Karpas-422 (cell line): ENCODE measurements around the gene ITPRIP. TPM values are rescaled to one million over a fixed set of nuclear protein-coding genes. Genes with fewer than 3 reads are reported as not detected.
A peak's percentile ranks its signal among the peaks of the same experiment; 100 is the strongest.

ENCODE experiments used
- DNase-seq: peaks from one replicate; pipeline ENCODE4 v3.0.0-alpha.2; 2015
- H2AFZ ChIP-seq: fragments of 200-600 bp; sonication (generic); 2 replicates; pipeline ENCODE4 v1.6.1; 2014; ENCODE audit warnings: antibody characterized with exemption, low read length, mixed read lengths
- H3K27ac ChIP-seq: fragments of 200-600 bp; sonication (generic); 2 replicates; pipeline ENCODE4 v1.5.1; 2014; ENCODE audit warnings: mild to moderate bottlenecking, low read length, moderate library complexity
- H3K27me3 ChIP-seq: fragments of 200-600 bp; sonication (generic); 2 replicates; pipeline ENCODE4 v1.6.1; 2014; ENCODE audit warnings: low read length, mixed read lengths
- H3K36me3 ChIP-seq: fragments of 200-600 bp; sonication (generic); 2 replicates; pipeline ENCODE4 v1.6.1; 2014; ENCODE audit warnings: low read length, mixed read lengths; ENCODE audit not compliant: insufficient read depth
- H3K4me1 ChIP-seq: fragments of 200-600 bp; sonication (generic); 2 replicates; pipeline ENCODE4 v1.6.1; 2014; ENCODE audit warnings: mild to moderate bottlenecking, low read length, mixed read lengths
- H3K4me2 ChIP-seq: fragments of 200-600 bp; sonication (generic); 2 replicates; pipeline ENCODE4 v1.6.1; 2014; ENCODE audit warnings: low read length, low read depth, mild to moderate bottlenecking; ENCODE audit not compliant: poor library complexity, severe bottlenecking
- H3K4me3 ChIP-seq: fragments of 200-600 bp; sonication (generic); 2 replicates; pipeline ENCODE4 v1.5.1; 2014; ENCODE audit warnings: mild to moderate bottlenecking, antibody characterized with exemption, low read length, mixed read lengths
- H3K79me2 ChIP-seq: fragments of 200-600 bp; sonication (generic); 2 replicates; pipeline ENCODE4 v1.6.1; 2014; ENCODE audit warnings: mild to moderate bottlenecking, low read length, mixed read lengths
- H3K9ac ChIP-seq: fragments of 200-600 bp; sonication (generic); 2 replicates; pipeline ENCODE4 v1.6.0; 2014; ENCODE audit warnings: low read length
- H3K9me2 ChIP-seq: fragments of 200-600 bp; sonication (generic), shearing (Covaris generic); replicated peaks from 2 replicates; pipeline ENCODE4 v1.6.0; 2014; ENCODE audit warnings: mild to moderate bottlenecking, low read length, moderate library complexity; ENCODE audit not compliant: insufficient read depth
- H3K9me3 ChIP-seq: fragments of 300-700, 200-600 bp; sonication (generic); 2 replicates; pipeline ENCODE4 v1.6.1; 2014; ENCODE audit warnings: low read length, mixed read lengths
- H4K20me1 ChIP-seq: fragments of 200-600 bp; sonication (generic); 2 replicates; pipeline ENCODE4 v1.6.1; 2014; ENCODE audit warnings: mild to moderate bottlenecking, antibody characterized with exemption, low read length, low read depth; ENCODE audit not compliant: insufficient read depth
- total RNA-seq: library from RNA; depleted of rRNA; stranded (reverse); fragments of >200 nt; shearing (Covaris generic); gene quantifications from 2 replicates; pipeline ENCODE4 v1.2.3, GENCODE V29; 2014; ENCODE audit warnings: low replicate concordance

Gene ITPRIP
- total RNA-seq, 1 experiment from 2014 or later = 4.5 TPM

- peak overlapping the region; percentile 93 for H3K4me2 ChIP-seq
- peak overlapping the region; percentile 61 for H3K27ac ChIP-seq
- H3K36me3 ChIP-seq = no peaks in the 10 kb centered on the region
- peak overlapping the region; percentile 90 for H3K9ac ChIP-seq
- H3K9me3 ChIP-seq = no peaks in the 10 kb centered on the region
- H3K27me3 ChIP-seq = no peaks in the 10 kb centered on the region
- DNase-seq = peak; percentile 86
- H2AFZ ChIP-seq = peak overlapping the region; percentile 98; the same call in 1 of the 2 replicates
- H3K79me2 ChIP-seq = 0 out of 2 replicates have a peak, but pooled peaks cover 2% of the 10 kb centered on the region
- peaks cover 43% of the 10 kb centered on the region for H4K20me1 ChIP-seq
- peaks cover 47% of the 10 kb centered on the region for H3K4me1 ChIP-seq
- H3K4me3 ChIP-seq = peak overlapping the region; percentile 95
- H3K9me2 ChIP-seq = no peaks in the 10 kb centered on the region
Observed at GRCh38 chr10:104337521-104337984, 712 bp downstream of the ITPRIP start.

DNA sequence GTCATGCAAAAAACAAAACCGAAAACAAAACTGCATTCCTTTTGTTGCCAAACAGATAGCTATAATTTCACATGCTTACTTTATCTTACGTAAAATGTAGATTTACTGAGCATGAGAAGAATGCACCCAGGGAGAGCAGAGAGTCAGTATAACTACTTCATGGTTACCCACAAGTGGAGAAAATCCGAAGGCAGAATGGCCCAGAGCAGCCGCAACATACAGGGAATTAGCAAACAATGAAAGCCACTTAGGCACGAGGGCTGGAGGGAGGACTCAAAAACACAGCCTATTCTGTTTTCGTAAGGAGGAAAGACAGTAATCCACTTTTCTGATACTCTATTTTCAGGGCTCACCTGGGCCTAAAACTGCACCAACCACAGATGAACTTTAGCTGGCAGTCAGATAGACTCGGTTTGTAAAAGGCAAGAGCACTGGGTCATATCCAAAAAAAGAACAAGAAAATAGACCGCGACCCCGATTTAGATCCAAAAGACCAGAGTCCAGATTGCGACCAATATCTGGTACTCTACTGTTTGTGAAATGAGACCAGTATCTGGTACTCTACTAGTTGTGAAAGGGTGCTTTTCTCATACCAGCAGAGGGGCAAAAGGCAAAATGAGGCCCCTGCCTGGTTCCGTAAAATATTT, 1.3 kb downstream of the ITPRIP start:
- Histone ChIP-seq H3K27me3 (no peaks in the 10 kb centered on the region), H3K9me3 (no peaks in the 10 kb centered on the region), H3K4me3 (peak overlapping the region; percentile 95), H3K27ac (peak overlapping the region; percentile 61), H2AFZ (peak overlapping the region; percentile 98; the same call in 1 of the 2 replicates), H4K20me1 (peaks cover 49% of the 10 kb centered on the region), H3K9me2 (no peaks in the 10 kb centered on the region), H3K4me2 (peak overlapping the region; percentile 93), H3K4me1 (peaks cover 47% of the 10 kb centered on the region), H3K36me3 (no peaks in the 10 kb centered on the region), H3K79me2 (0 out of 2 replicates have a peak, but pooled peaks cover 2% of the 10 kb centered on the region), H3K9ac (peak overlapping the region; percentile 90)
- peak; percentile 52 for DNase-seq

DNA sequence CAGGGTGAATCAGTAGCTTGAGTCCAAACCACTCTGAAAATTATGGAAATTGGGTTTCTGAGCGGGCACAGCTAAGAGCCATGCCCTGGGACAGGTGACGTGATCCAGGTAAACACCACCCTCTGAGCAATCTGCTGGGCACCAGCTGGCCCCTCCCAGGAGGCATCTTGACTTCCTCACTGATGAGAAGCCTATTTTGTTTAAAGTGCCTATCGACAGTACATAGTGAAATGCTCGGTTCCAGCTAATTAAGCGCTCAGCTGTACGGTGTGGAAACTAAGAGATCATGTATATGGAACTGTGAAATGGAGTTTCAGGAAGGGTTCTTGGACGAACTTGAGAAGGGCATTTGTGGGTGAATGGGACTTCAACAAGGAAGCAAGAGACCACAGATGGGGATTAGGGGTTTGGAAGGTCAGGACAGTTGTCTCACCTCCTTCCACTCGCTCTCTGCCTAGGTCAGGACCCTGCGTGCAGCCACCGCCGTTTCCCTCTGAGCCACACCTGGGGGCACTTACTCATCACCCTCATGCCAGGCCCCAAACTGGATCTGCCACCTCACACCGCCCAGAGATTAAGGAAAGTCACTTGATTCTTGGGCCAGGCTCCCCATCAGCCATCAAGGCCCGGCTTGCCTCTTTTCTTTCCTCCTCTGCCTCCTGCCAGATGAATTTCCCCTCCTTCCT, 3.2 kb downstream of the ITPRIP start:
- Histone ChIP-seq H3K9ac (peak overlapping the region; percentile 15; the same call in 1 of the 2 replicates), H3K9me3 (no peaks in the 10 kb centered on the region), H3K9me2 (no peaks in the 10 kb centered on the region), H3K4me1 (peaks cover 50% of the 10 kb centered on the region), H3K27ac (no peak overlapping the region), H3K79me2 (0 out of 2 replicates have a peak, but pooled peaks cover 2% of the 10 kb centered on the region), H3K4me3 (no peak overlapping the region; the same call in 1 of the 2 replicates), H4K20me1 (peaks cover 68% of the 10 kb centered on the region), H3K36me3 (no peaks in the 10 kb centered on the region), H3K27me3 (no peaks in the 10 kb centered on the region), H3K4me2 (peak overlapping the region; percentile 38), H2AFZ (no peak overlapping the region)
- DNase-seq = peak; percentile 73

DNA sequence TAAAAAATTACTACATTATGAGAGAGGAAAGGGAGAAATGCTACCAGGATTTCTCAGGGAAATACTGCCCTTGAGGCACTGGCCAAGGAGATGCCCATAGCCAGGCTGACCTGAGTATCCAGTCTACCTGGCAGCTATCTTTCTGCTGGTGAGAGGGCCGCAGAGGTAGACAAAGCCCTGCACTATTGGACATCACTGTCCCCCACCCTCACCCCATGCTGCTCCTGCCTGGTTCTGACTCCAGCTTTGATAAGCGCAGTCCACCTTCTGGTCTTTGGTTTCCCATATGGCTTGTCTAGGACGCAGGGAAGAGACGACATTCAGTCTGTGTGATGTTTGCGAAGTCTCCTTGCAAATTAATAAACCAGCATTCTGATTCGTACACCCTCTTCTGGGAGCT, 3.7 kb downstream of the ITPRIP start:
- no peaks in the 10 kb centered on the region for H3K36me3 ChIP-seq
- H3K9ac ChIP-seq = no peak overlapping the region
- no peak overlapping the region for H3K27ac ChIP-seq
- H3K4me2 ChIP-seq = peak overlapping the region; percentile 38
- H3K27me3 ChIP-seq = no peaks in the 10 kb centered on the region
- no peaks in the 10 kb centered on the region for H3K9me3 ChIP-seq
- H3K79me2 ChIP-seq = 0 out of 2 replicates have a peak, but pooled peaks cover 2% of the 10 kb centered on the region
- H4K20me1 ChIP-seq = peaks cover 73% of the 10 kb centered on the region
- no peak for DNase-seq
- no peak overlapping the region for H2AFZ ChIP-seq
- no peaks in the 10 kb centered on the region for H3K9me2 ChIP-seq
- peaks cover 55% of the 10 kb centered on the region for H3K4me1 ChIP-seq
- no peak overlapping the region for H3K4me3 ChIP-seq

- peaks cover 55% of the 10 kb centered on the region for H3K4me1 ChIP-seq
- no peaks in the 10 kb centered on the region for H3K9me3 ChIP-seq
- no peaks in the 10 kb centered on the region for H3K27me3 ChIP-seq
- H3K36me3 ChIP-seq = no peaks in the 10 kb centered on the region
- DNase-seq = no peak
- H3K9ac ChIP-seq = no peak overlapping the region
- H3K79me2 ChIP-seq = 0 out of 2 replicates have a peak, but pooled peaks cover 2% of the 10 kb centered on the region
- H3K4me2 ChIP-seq = no peak overlapping the region
- H3K4me3 ChIP-seq = no peak overlapping the region
- no peak overlapping the region for H3K27ac ChIP-seq
- H2AFZ ChIP-seq = no peak overlapping the region
- H3K9me2 ChIP-seq = no peaks in the 10 kb centered on the region
- peaks cover 80% of the 10 kb centered on the region for H4K20me1 ChIP-seq
Observed at GRCh38 chr10:104333728-104334373, 4.4 kb downstream of the ITPRIP start.

- H3K27me3 ChIP-seq = no peaks in the 10 kb centered on the region
- peaks cover 56% of the 10 kb centered on the region for H3K4me1 ChIP-seq
- no peak overlapping the region for H3K27ac ChIP-seq
- no peak overlapping the region for H3K4me2 ChIP-seq
- DNase-seq = no peak
- peaks cover 87% of the 10 kb centered on the region for H4K20me1 ChIP-seq
- no peaks in the 10 kb centered on the region for H3K9me3 ChIP-seq
- H3K79me2 ChIP-seq = peaks cover 5% of the 10 kb centered on the region; the same call in 1 of the 2 replicates
- no peak overlapping the region for H3K9ac ChIP-seq
- no peak overlapping the region for H3K4me3 ChIP-seq
- no peaks in the 10 kb centered on the region for H3K36me3 ChIP-seq
- no peaks in the 10 kb centered on the region for H3K9me2 ChIP-seq
- H2AFZ ChIP-seq = no peak overlapping the region
Observed at GRCh38 chr10:104333032-104333727, 5.1 kb downstream of the ITPRIP start.

DNA sequence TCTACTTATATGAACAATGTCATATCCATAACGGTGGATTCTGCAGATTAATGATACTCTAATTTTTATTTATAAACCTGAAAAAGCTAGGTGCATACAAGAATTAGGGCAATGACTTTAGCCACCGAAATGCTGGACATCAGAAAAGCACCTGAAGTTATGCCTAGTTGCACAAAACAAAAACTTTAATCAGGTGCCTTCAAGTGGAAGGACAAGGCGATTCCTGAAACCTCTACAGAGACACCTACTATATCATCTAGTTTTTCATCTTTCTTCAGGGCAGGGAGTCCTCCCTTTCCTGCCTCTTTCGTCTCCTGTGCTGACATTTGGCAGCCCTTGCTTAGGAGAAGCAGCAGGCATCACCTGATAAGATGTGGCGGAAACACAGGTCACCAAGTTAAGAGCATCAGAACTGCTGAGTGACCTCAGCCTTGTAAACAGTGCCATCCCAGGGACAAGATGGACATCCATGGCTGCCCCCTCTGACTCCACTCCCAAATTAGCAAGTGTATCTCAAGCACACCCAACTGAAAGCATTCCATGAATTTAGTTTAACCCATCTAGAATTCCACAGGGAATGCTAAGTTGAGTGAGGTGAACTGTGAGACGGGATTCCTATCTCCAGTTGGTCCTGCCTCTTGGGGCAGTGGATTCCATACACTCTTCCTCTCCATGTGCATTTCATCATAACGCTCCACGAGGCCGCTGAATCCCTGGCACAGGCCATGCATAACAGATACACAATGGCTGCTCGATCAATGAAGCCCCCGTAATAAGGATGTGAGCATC, 5.8 kb downstream of the ITPRIP start:
- Histone ChIP-seq H4K20me1 (peaks cover 94% of the 10 kb centered on the region), H3K4me3 (no peak overlapping the region), H3K27me3 (no peaks in the 10 kb centered on the region), H3K36me3 (no peaks in the 10 kb centered on the region), H3K9me3 (no peaks in the 10 kb centered on the region), H3K4me2 (no peak overlapping the region), H3K79me2 (peaks cover 5% of the 10 kb centered on the region; the same call in 1 of the 2 replicates), H3K27ac (no peak overlapping the region), H3K4me1 (peaks cover 57% of the 10 kb centered on the region), H2AFZ (no peak overlapping the region), H3K9ac (no peak overlapping the region), H3K9me2 (no peaks in the 10 kb centered on the region)
- no peak for DNase-seq
